ENCODE measurements around the gene ATOX1. TPM values are rescaled to one million over a fixed set of nuclear protein-coding genes. Genes with fewer than 3 reads are reported as not detected.

Gene ATOX1
- total and polyA plus RNA-seq, 3 donors from 2014 or later, result 115 to 145 (median 135) TPM

GRCh38 chr5:151771259-151772028 is 13.0 kb upstream of the ATOX1 start, which contains the start of gene G3BP1:
TSS of gene G3BP1 (plus strand) at chr5:151771954. CDS start at chr5:151786621, 14,667 bp downstream.
- TF ChIP-seq POLR2A (IDR thresholded peaks at IDR 0.05) (peak; percentile 95), CTCF (IDR thresholded peaks at IDR 0.05) (peak; percentile 35 to 78 (median 52))
- Histone ChIP-seq H3K4me1 (peaks cover 23% of the 10 kb centered on the region), H3K9me3 (no peaks in the 10 kb centered on the region), H3K27me3 (no peaks in the 10 kb centered on the region), H3K36me3 (ENCODE audit: low read depth, missing control alignments) (no peaks in the 10 kb centered on the region), H3K4me3 (peak within 1 kb of the TSS; percentile 81 to 85), H3K27ac (peak within 1 kb of the TSS; percentile 92 to 99)
- 0 to 1% methylated on average over 12 to 49 of the region's 49 CpGs for WGBS, 2 donors
- DNase-seq, result peak; percentile 100
- intact Hi-C loops (cut with DNase I; ENCODE audit: low total_unique reads), result no loop called here

GRCh38 chr5:151770383-151771258 is 12.2 kb upstream of the ATOX1 start:
- WGBS, 2 donors, result 2 to 20% methylated on average over 5 to 75 of the region's 75 CpGs
- Histone ChIP-seq H3K27me3 (no peaks in the 10 kb centered on the region), H3K4me1 (peaks cover 23% of the 10 kb centered on the region), H3K4me3 (peak overlapping the region; percentile 60 to 85), H3K9me3 (no peaks in the 10 kb centered on the region), H3K36me3 (ENCODE audit: low read depth, missing control alignments) (no peaks in the 10 kb centered on the region), H3K27ac (peak overlapping the region; percentile 92 to 99)
- DNase-seq, result peak; percentile 85
- intact Hi-C loops (cut with DNase I; ENCODE audit: low total_unique reads), result no loop called here
- TF ChIP-seq POLR2A (IDR thresholded peaks at IDR 0.05) (no peak), CTCF (IDR thresholded peaks at IDR 0.05) (no peak)

GRCh38 chr5:151766975-151767374 is 8.5 kb upstream of the ATOX1 start:
- Histone ChIP-seq H3K4me3 (no peak overlapping the region), H3K9me3 (no peaks in the 10 kb centered on the region), H3K4me1 (peaks cover 4% of the 10 kb centered on the region), H3K27me3 (no peaks in the 10 kb centered on the region), H3K27ac (no peak overlapping the region), H3K36me3 (ENCODE audit: low read depth, missing control alignments) (no peaks in the 10 kb centered on the region)
- intact Hi-C loops (cut with DNase I; ENCODE audit: low total_unique reads), result no loop called here
- DNase-seq, result no peak
- TF ChIP-seq CTCF (IDR thresholded peaks at IDR 0.05) (no peak), POLR2A (IDR thresholded peaks at IDR 0.05) (no peak)

GRCh38 chr5:151764801-151765200 is 6.4 kb upstream of the ATOX1 start:
- Histone ChIP-seq H3K9me3 (no peaks in the 10 kb centered on the region), H3K4me3 (no peak overlapping the region), H3K4me1 (no peaks in the 10 kb centered on the region), H3K36me3 (ENCODE audit: low read depth, missing control alignments) (no peaks in the 10 kb centered on the region), H3K27me3 (no peaks in the 10 kb centered on the region), H3K27ac (no peak overlapping the region)
- intact Hi-C loops (cut with DNase I; ENCODE audit: low total_unique reads), result no loop called here
- TF ChIP-seq CTCF (IDR thresholded peaks at IDR 0.05) (no peak), POLR2A (IDR thresholded peaks at IDR 0.05) (no peak)
- no peak for DNase-seq
